GM18507 (cell line): ENCODE measurements around the gene UBASH3B.

Experiments used
- DNase-seq: peaks from one replicate; pipeline ENCODE4 v3.0.0; 2011; ENCODE audit warnings: low read depth; ENCODE audit not compliant: insufficient read length; ENCODE audit errors: extremely low spot score
- FAIRE-seq: peaks from 2 replicates; lab custom pipeline; 2011; peaks lifted over from hg19 to GRCh38; lab: Jason Lieb, UNC

UBASH3B gene

DNA sequence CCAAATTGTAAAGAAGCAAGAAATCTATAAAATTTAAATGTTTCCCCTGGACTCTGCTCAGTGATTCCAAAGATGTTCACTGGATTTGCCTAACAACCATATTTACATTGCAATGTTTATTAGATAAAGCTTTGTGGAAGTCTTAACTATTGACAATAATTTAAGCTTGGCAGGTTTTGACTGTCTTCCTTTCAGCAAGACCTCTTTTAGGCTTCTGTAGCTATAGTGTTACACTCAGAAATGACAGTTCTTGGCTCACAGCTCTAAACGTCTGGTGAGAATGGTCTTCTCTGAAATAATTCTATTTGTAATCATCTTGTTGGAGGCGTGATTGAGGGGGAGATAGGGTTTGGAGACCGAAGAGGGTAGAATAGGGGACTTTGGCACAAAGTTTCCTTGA lies 138.0 kb downstream of the UBASH3B start:
- DNase-seq (no peak), FAIRE-seq (no peak)

DNA sequence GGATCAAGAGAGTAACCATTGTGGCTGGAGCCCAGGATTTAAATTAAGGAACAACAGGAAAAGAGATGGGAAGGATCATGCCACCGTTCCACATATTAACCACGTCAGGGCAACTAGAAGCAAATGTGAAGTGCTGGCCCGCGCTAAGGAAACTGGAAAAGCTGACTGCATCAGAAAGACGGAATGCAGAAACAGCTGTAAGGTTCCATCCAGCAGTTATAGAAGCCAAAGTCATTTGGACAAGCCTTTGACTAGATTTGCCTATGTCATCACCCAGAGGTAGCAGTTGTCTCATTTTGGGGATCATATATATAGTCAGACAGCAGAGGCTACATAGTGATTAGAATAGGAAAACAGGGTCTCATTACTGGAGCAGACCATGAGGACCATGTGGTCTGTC lies 139.8 kb downstream of the UBASH3B start:
- no peak for DNase-seq
- FAIRE-seq: no peak

DNA sequence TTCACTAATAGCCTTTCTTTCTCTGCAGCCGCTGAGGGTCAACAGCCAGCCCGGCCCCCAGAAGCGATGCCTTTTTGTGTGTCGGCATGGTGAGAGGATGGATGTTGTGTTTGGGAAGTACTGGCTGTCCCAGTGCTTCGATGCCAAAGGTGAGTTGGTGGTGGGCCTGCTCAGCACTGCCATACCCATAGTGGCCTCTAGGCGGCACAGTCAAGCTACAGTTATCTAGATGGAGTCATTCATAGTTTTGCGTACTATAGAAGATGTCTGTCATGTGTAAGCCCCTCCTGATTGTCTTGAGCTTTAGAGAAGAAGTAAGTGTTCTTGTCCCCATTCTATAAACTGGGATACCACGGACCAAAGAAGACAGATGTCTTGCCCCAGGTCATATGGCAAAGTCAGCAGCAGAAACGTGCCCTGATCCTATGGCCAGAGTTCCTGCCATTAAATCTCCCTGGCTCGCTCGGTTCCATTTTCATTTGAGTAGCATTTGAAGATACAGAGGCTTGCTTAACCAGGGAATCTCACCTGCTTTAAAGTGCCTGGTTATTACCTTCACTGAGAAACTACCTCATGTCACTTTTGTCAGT lies 140.7 kb downstream of the UBASH3B start:
- no peak for DNase-seq
- peak; percentile 33 for FAIRE-seq

DNA sequence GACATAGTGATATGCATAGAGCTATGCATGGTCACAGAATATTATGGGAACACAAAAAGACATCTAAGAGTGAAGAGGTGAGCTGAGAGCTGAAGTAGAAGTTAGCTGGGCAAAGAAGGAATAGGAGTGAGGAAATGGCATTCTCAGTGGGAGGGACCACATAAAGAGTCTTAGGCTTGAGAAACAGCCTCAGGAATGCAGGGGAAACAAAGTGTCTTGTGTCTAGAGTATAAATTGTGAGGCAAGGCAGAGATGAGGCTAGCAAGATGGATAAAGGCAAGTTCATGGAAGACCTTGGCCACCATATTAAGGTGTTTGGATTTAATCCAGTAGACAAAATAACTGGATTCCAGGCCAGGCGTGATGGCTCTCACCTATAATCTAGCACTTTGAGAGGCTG lies 142.1 kb downstream of the UBASH3B start:
- no peak for FAIRE-seq
- DNase-seq: no peak

- no peak for FAIRE-seq
- no peak for DNase-seq
These were observed 144.0 kb downstream of the UBASH3B start for GRCh38 chr11:122799406-122800105.

- FAIRE-seq: no peak
These were observed 147.4 kb downstream of the UBASH3B start for GRCh38 chr11:122802876-122803275.

GRCh38 chr11:122803306-122803705 lies 147.8 kb downstream of the UBASH3B start:
- DNase-seq (no peak), FAIRE-seq (no peak)

More at GRCh38 chr11:122802876-122803275, 147.4 kb downstream of the UBASH3B start:
- DNase-seq: no peak

DNA sequence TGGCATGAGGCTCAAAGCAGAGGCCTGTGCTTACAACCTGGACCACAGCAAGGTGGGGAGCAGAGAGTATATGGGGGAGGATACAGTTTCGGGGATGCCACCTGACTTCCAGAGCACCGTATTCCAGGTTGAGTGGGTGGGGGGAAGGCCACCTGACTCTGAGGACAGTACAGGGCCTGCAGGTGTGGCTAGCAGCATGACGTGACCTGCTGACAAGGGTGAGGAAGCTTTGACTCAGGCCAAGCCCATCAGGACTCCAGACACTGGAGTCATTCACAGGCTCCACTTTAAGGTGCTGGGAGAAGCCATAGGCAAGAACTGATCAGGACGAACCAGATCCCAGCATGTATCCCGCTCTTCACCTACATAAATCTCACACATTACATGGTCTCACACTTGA lies 148.2 kb downstream of the UBASH3B start:
- FAIRE-seq (no peak), DNase-seq (no peak)

- no peak for FAIRE-seq
- no peak for DNase-seq
These were observed 148.6 kb downstream of the UBASH3B start for GRCh38 chr11:122804161-122804560.

DNA sequence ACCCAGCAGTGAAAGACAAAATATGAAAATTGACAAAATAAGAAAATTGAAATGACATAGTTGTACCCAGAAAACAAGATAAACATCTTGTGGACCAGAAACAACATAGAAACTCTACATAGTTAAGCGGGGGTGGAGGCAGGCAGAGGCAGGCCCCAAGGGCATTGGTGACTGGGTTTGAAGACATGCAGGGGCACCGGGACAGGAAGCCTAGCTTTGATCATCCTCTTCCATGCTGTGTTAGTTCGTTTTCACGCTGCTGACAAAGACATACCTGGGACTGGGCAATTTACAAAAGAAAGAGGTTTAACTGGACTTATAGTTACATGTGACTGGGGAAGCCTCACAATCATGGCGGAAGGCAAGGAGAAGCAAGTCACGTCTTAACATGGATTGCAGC lies 149.3 kb downstream of the UBASH3B start:
- no peak for FAIRE-seq
- DNase-seq: no peak

DNA sequence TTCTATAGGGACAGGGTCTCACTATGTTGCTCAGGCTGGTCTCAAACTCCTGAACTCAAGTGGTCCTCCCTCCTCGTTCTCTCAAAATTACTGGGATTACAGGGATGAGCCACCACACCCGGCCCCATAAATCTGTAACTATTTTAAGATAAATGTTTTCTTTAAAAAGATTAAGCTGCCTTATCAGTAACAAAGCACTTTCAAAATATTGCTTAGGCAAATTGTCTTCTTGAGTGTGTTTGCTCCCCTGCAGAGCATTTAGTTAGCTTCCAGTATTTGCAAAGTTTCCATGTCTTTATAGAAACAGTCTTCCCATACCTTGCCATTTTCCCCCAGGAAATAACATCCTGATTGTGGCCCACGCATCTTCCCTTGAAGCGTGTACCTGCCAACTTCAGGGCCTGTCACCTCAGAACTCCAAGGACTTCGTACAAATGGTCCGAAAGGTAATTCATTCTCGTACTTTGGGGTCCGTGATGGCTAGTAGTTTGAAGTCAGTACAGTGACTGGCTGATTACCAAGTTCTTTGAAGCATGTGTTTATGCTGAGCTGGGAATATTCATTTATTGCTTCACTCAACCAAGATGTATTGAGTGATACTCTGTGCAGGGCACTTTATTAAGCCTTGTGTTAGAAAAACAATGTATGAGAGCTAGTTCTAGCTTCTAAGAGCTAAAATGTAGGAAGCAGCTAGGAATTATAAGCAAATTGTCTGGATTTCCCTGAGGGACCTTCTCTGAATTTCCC lies 152.4 kb downstream of the UBASH3B start:
- FAIRE-seq (no peak), DNase-seq (no peak)

DNA sequence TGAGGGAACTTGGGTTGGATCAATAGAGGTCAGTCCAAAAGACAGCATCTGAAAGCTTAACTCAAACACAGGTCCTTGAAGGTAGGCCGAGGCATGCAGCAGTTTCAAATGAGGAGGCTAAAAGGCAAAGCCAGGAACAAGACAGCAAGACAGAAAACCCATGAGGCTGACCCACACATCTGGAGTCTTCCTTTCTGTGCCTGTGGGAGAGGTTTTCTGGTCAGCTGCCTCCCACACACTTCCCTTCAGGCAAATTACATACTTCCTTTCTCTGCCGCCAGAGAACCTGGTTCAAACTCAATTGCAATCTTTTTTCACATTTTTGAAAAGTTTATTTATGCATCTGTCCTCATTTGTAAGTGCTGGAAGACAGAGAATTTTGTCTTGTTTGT lies 153.0 kb downstream of the UBASH3B start:
- peak; percentile 42 for DNase-seq
- peak; percentile 92 for FAIRE-seq

- FAIRE-seq: no peak
These were observed 154.3 kb downstream of the UBASH3B start for GRCh38 chr11:122809866-122810265.

DNA sequence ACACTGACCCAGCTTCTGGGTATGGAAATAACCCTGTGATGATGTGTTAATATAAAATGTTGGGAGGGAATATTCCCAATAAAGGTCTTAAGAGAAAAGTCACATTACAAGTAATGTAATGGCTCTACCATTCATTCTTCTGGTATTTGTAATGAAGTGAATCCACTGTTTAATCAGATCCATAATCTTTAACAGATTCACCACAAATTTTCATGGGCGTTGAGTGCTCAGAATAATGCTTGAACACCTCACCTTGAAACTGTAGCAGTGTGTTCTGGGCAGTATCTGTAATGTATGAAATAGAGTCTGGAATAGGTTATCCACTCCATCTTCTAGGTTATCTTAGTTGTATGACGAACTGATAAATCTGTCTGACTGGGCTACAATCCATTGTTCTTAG lies 156.2 kb downstream of the UBASH3B start:
- no peak for FAIRE-seq
- no peak for DNase-seq

More at GRCh38 chr11:122809866-122810265, 154.3 kb downstream of the UBASH3B start:
- no peak for DNase-seq

- FAIRE-seq (no peak), DNase-seq (no peak)
These were observed 157.1 kb downstream of the UBASH3B start for GRCh38 chr11:122812638-122813037.

DNA sequence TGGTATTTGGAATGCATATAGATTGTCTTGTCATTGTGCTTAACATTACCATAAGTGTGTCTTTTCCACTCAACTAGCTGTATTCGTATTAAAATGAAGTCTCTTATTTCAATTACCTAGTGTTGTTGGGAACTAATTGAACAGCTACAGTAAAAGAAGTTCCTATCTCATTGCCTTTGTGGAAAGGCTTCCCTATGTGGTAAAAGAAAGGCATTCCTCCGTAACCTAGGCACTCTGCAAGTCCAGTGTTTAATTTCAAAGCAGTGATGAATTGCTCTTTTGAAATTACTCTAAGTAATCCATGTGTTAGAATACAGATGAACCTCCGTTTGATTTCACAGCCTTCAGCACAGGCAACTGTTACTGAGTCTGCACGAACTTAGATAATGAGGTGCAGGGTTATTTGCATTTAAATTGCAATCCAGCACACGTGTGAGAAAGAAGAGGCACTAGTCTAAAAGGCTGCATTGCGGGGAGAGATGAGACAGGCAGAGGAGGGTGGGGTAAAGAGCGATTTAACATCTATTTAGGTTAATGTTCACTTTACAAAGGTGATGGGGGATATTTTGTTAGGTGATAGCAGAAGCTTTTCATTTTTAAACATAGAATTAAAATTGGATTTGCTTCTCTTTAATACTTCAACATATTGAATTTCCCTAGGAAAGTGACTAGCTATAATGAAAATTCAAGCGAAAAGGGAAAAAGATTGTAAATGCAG lies 157.8 kb downstream of the UBASH3B start:
- DNase-seq (no peak), FAIRE-seq (no peak)

DNA sequence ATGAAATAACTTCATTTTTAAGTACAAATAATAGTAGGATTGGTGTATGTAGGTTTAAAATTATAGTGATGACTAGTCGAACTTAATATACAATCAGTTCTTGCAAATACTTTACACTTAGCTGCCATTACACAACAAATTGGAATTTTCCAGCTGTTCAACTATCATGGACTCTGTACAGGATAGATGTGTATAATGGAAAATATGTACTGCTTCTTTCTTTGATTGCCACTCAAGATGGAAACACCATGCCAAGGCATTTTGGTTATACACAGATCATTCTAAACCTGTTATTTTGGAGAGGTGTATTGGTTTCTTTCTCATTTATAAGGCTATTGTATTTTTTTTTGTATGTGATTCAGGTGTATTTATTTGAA lies 158.4 kb downstream of the UBASH3B start:
- DNase-seq (no peak), FAIRE-seq (no peak)

DNA sequence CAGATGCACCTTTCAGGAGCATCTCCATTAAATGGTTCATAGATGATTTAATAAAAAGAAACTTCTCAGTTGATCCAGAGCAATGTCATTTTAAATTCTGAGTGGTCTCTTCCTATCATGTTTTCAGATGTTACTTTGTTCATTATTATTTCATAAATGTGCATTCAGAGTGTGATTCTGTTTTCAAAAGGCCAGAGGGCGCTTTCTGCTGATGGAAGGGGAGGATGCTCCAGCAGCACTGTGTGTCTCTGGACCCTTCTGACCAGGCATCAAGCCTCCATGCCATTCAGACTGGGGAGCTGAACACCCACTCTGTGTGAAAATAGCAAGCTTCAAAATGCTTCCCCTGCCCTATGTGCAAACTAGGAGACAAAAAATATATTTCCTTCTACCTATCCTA lies 158.9 kb downstream of the UBASH3B start:
- FAIRE-seq (no peak), DNase-seq (no peak)

DNA sequence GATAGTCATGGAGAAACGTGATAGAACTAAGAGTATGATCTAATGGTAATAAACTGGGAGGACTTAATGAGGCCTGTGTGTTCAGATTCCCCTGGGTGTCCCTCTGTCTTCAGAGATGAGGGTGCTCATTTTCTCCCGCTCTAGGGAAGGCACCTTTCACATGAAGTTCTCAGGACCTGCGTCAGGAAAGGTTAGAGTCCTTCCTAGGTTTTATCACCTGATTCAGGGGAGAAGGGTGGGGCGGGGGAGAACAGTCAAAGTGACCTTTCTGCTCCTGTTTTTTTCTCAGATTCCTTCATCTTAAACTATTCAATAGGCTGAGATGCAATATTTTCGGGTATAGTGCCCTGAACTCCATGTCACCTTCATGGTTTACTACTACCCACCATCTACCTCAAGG lies 160.4 kb downstream of the UBASH3B start:
- FAIRE-seq (no peak), DNase-seq (no peak)
